Measurements from ENCODE around the gene FBH1. TPM values are rescaled to one million over a fixed set of nuclear protein-coding genes. Genes with fewer than 3 reads are reported as not detected.

FBH1 gene
- polyA plus RNA-seq, 1 donor from 2014 or later, result 41.1 TPM

DNA sequence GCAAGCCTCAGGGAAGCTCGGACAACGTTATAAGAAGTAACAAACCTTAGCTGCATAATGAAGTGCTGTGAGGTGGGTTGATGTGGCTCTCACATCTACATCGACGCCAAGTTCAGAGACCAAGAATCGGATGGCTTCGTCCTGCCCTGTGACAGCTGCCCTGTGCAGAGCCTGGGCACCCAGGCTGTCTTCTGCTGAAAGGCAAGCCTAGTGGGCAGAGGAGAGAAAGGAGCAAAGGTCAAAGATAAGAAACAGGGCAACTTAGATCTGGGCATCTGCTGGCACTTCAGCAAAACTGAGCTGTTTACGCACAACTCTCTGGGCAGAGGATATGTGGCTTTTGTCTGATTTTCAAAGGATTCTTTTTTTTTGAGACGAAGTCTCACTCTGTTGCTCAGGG is 7.1 kb upstream of the FBH1 start:
- Histone ChIP-seq H3K79me2 (replicated peaks; ENCODE audit: insufficient read depth, low read length) (peaks cover 4% of the 10 kb centered on the region), H3K9me3 (ENCODE audit: low read length) (no peaks in the 10 kb centered on the region), H3K9me2 (ENCODE audit: insufficient read depth, low read length) (no peaks in the 10 kb centered on the region), H3K4me2 (ENCODE audit: low read length) (no peak overlapping the region), H3K36me3 (ENCODE audit: insufficient read depth, low read length) (no peaks in the 10 kb centered on the region), H3K4me3 (ENCODE audit: low read length) (no peak overlapping the region), H2AFZ (ENCODE audit: low read depth, low read length) (no peak overlapping the region), H3K9ac (ENCODE audit: low read length) (no peak overlapping the region), H3F3A (ENCODE audit: insufficient read depth, low read length, poor library complexity, severe bottlenecking) (no peaks in the 10 kb centered on the region), H3K27me3 (ENCODE audit: insufficient read depth, low read depth, low read length) (no peaks in the 10 kb centered on the region), H3K27ac (ENCODE audit: low read length) (no peak overlapping the region), H4K20me1 (ENCODE audit: insufficient read depth) (no peaks in the 10 kb centered on the region)
- TF ChIP-seq, protein P1, sequence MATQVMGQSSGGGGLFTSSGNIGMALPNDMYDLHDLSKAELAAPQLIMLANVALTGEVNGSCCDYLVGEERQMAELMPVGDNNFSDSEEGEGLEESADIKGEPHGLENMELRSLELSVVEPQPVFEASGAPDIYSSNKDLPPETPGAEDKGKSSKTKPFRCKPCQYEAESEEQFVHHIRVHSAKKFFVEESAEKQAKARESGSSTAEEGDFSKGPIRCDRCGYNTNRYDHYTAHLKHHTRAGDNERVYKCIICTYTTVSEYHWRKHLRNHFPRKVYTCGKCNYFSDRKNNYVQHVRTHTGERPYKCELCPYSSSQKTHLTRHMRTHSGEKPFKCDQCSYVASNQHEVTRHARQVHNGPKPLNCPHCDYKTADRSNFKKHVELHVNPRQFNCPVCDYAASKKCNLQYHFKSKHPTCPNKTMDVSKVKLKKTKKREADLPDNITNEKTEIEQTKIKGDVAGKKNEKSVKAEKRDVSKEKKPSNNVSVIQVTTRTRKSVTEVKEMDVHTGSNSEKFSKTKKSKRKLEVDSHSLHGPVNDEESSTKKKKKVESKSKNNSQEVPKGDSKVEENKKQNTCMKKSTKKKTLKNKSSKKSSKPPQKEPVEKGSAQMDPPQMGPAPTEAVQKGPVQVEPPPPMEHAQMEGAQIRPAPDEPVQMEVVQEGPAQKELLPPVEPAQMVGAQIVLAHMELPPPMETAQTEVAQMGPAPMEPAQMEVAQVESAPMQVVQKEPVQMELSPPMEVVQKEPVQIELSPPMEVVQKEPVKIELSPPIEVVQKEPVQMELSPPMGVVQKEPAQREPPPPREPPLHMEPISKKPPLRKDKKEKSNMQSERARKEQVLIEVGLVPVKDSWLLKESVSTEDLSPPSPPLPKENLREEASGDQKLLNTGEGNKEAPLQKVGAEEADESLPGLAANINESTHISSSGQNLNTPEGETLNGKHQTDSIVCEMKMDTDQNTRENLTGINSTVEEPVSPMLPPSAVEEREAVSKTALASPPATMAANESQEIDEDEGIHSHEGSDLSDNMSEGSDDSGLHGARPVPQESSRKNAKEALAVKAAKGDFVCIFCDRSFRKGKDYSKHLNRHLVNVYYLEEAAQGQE (IDR thresholded peaks at IDR 0.05; ENCODE audit: borderline replicate concordance), result no peak
- TF ChIP-seq RAD21 (conservative IDR thresholded peaks at IDR 0.05) (no peak), EP300 (conservative IDR thresholded peaks at IDR 0.05; ENCODE audit: poor library complexity, severe bottlenecking) (no peak), POLR2AphosphoS5 (IDR thresholded peaks at IDR 0.05) (no peak), EZH2 (IDR thresholded peaks at IDR 0.05; ENCODE audit: borderline replicate concordance, insufficient read depth, low read length, poor library complexity, severe bottlenecking) (no peak), CTCF (IDR thresholded peaks at IDR 0.05; ENCODE audit: poor library complexity, severe bottlenecking) (no peak), MXI1 (conservative IDR thresholded peaks at IDR 0.05; ENCODE audit: poor library complexity, severe bottlenecking) (no peak), TAF1 (IDR thresholded peaks at IDR 0.05; ENCODE audit: low read depth) (no peak), SMC3 (conservative IDR thresholded peaks at IDR 0.05; ENCODE audit: poor library complexity) (no peak)

- no peak overlapping the region for H3K27ac ChIP-seq (ENCODE audit: low read length)
- no peak overlapping the region for H3K4me2 ChIP-seq (ENCODE audit: low read length)
- H3K79me2 ChIP-seq (replicated peaks; ENCODE audit: insufficient read depth, low read length), result peaks cover 6% of the 10 kb centered on the region
- no peaks in the 10 kb centered on the region for H3K36me3 ChIP-seq (ENCODE audit: insufficient read depth, low read length)
- H3K9ac ChIP-seq (ENCODE audit: low read length), result no peak overlapping the region
- H3K4me3 ChIP-seq (ENCODE audit: low read length), result no peak overlapping the region
- no peaks in the 10 kb centered on the region for H3F3A ChIP-seq (ENCODE audit: insufficient read depth, low read length, poor library complexity, severe bottlenecking)
- H2AFZ ChIP-seq (ENCODE audit: low read depth, low read length), result no peak overlapping the region
- H3K9me3 ChIP-seq (ENCODE audit: low read length), result no peaks in the 10 kb centered on the region
- no peaks in the 10 kb centered on the region for H3K27me3 ChIP-seq (ENCODE audit: insufficient read depth, low read depth, low read length)
- H4K20me1 ChIP-seq (ENCODE audit: insufficient read depth), result no peaks in the 10 kb centered on the region
- H3K9me2 ChIP-seq (ENCODE audit: insufficient read depth, low read length), result no peaks in the 10 kb centered on the region
- TF ChIP-seq EZH2 (IDR thresholded peaks at IDR 0.05; ENCODE audit: borderline replicate concordance, insufficient read depth, low read length, poor library complexity, severe bottlenecking) (no peak), CTCF (IDR thresholded peaks at IDR 0.05; ENCODE audit: poor library complexity, severe bottlenecking) (no peak), TAF1 (IDR thresholded peaks at IDR 0.05; ENCODE audit: low read depth) (no peak), SMC3 (conservative IDR thresholded peaks at IDR 0.05; ENCODE audit: poor library complexity) (no peak)
Measured at GRCh38 chr10:5885619-5886018, 4.4 kb upstream of the FBH1 start.

All from neural cell (in vitro differentiated cells).